WTC11 (cell line): ENCODE results near the gene PDLIM1. TPM values are rescaled to one million over a fixed set of nuclear protein-coding genes. Genes with fewer than 3 reads are reported as not detected.

ENCODE experiments used
- ATAC-seq: fragments of 200-7000 bp; cut with Tn5 transposase; 2 replicates; pipeline ENCODE4 v1.10.0; 2021; ENCODE audit warnings: mild to moderate bottlenecking, moderate library complexity
- CTCF ChIA-PET: fragments of 300-600 bp; sonication (Branson Sonifier 250); formaldehyde crosslinking; loops from one replicate; lab custom pipeline; 2021; ENCODE audit warnings: antibody characterized with exemption; lab: Charles Lee
- POLR2A ChIA-PET: fragments of 350-600 bp; sonication (Branson Sonifier 250); formaldehyde crosslinking; loops from one replicate; lab custom pipeline; 2021; ENCODE audit warnings: antibody characterized with exemption; lab: Charles Lee
- DNase-seq: peaks from one replicate; pipeline ENCODE4 v3.0.0; 2021; ENCODE audit warnings: low spot score
- H3K27ac Mint-ChIP-seq: 2 replicates; pipeline ENCODE4 v1.8.0; 2021; ENCODE audit warnings: mixed read lengths
- H3K27me3 Mint-ChIP-seq: 2 replicates; pipeline ENCODE4 v1.8.0; 2021; ENCODE audit warnings: low read depth, mild to moderate bottlenecking, moderate library complexity, mixed read lengths
- H3K36me3 Mint-ChIP-seq: 2 replicates; pipeline ENCODE4 v1.8.0; 2021; ENCODE audit warnings: mixed read lengths
- H3K4me1 Mint-ChIP-seq: 2 replicates; pipeline ENCODE4 v1.8.0; 2022; ENCODE audit warnings: mixed read lengths
- H3K4me3 Mint-ChIP-seq: 2 replicates; pipeline ENCODE4 v1.8.0; 2021; ENCODE audit warnings: mild to moderate bottlenecking, moderate library complexity, mixed read lengths
- H3K9me3 Mint-ChIP-seq: 2 replicates; pipeline ENCODE4 v1.8.0; 2021; ENCODE audit warnings: mixed read lengths
- ATF1 ChIP-seq: sonication (generic); formaldehyde crosslinking; IDR thresholded peaks from 2 replicates; pipeline ENCODE4 v1.8.1; 2023; ENCODE audit warnings: mild to moderate bottlenecking, moderate library complexity, missing genetic modification reagents
- ATF2 ChIP-seq: sonication (generic); formaldehyde crosslinking; IDR thresholded peaks from 2 replicates; pipeline ENCODE4 v1.8.1; 2022; ENCODE audit warnings: low read depth, missing genetic modification reagents, borderline replicate concordance
- ATF6 ChIP-seq: sonication (generic); formaldehyde crosslinking; IDR thresholded peaks from 2 replicates; pipeline ENCODE4 v1.8.1; 2023; ENCODE audit warnings: mild to moderate bottlenecking, missing genetic modification reagents
- CDX4 ChIP-seq: fragments of 250-450 bp; sonication (Bioruptor Pico); IDR thresholded peaks from 2 replicates; pipeline ENCODE4 v1.9.0; 2021; ENCODE audit warnings: moderate library complexity, mild to moderate bottlenecking, inconsistent platforms, borderline replicate concordance
- CREB1 ChIP-seq: sonication (generic); formaldehyde crosslinking; IDR thresholded peaks from 2 replicates; pipeline ENCODE4 v1.8.0; 2023; ENCODE audit warnings: mild to moderate bottlenecking, missing genetic modification reagents
- E2F5 ChIP-seq: sonication (generic); formaldehyde crosslinking; IDR thresholded peaks from 2 replicates; pipeline ENCODE4 v1.8.1; 2022; ENCODE audit warnings: mild to moderate bottlenecking, moderate library complexity, missing genetic modification reagents
- ETV6 ChIP-seq: sonication (generic); formaldehyde crosslinking; IDR thresholded peaks from 2 replicates; pipeline ENCODE4 v1.8.1; 2022; ENCODE audit warnings: mild to moderate bottlenecking, missing genetic modification reagents
- IRF1 ChIP-seq: sonication (generic); formaldehyde crosslinking; IDR thresholded peaks from 2 replicates; pipeline ENCODE4 v1.8.0; 2023; ENCODE audit warnings: missing genetic modification reagents
- JAZF1 ChIP-seq: fragments of 250-450 bp; sonication (Bioruptor Pico); IDR thresholded peaks from 2 replicates; pipeline ENCODE4 v1.9.0; 2021; ENCODE audit warnings: moderate library complexity, mild to moderate bottlenecking, inconsistent platforms
- NR3C1 ChIP-seq: sonication (generic); formaldehyde crosslinking; conservative IDR thresholded peaks from 2 replicates; pipeline ENCODE4 v1.8.1; 2023; ENCODE audit warnings: low read depth, mild to moderate bottlenecking, missing genetic modification reagents
- OVOL2 ChIP-seq: fragments of 250-450 bp; sonication (Bioruptor Pico); IDR thresholded peaks from 2 replicates; pipeline ENCODE4 v1.9.0; 2021; ENCODE audit warnings: mild to moderate bottlenecking, borderline replicate concordance
- PRDM15 ChIP-seq: sonication (generic); formaldehyde crosslinking; IDR thresholded peaks from 2 replicates; pipeline ENCODE4 v1.8.0; 2022; ENCODE audit warnings: missing genetic modification reagents
- SMAD4 ChIP-seq: sonication (generic); formaldehyde crosslinking; IDR thresholded peaks from 2 replicates; pipeline ENCODE4 v1.8.0; 2022; ENCODE audit warnings: mild to moderate bottlenecking, missing genetic modification reagents
- SOX15 ChIP-seq: fragments of 250-450 bp; sonication (Bioruptor Pico); IDR thresholded peaks from 2 replicates; pipeline ENCODE4 v1.9.0; 2021; ENCODE audit warnings: mild to moderate bottlenecking
- ZBTB21 ChIP-seq: sonication (generic); formaldehyde crosslinking; IDR thresholded peaks from 2 replicates; pipeline ENCODE4 v1.8.1; 2023; ENCODE audit warnings: mild to moderate bottlenecking, missing genetic modification reagents, borderline replicate concordance
- ZBTB43 ChIP-seq: sonication (generic); formaldehyde crosslinking; IDR thresholded peaks from 2 replicates; pipeline ENCODE4 v1.8.1; 2023; ENCODE audit warnings: mild to moderate bottlenecking, missing genetic modification reagents
- ZNF138 ChIP-seq: sonication (generic); formaldehyde crosslinking; conservative IDR thresholded peaks from 2 replicates; pipeline ENCODE4 v1.8.1; 2022; ENCODE audit warnings: mild to moderate bottlenecking, moderate library complexity, missing genetic modification reagents
- ZNF219 ChIP-seq: sonication (generic); formaldehyde crosslinking; IDR thresholded peaks from 2 replicates; pipeline ENCODE4 v1.8.0; 2023; ENCODE audit warnings: missing genetic modification reagents, mild to moderate bottlenecking, borderline replicate concordance
- ZNF263 ChIP-seq: sonication (generic); formaldehyde crosslinking; IDR thresholded peaks from 2 replicates; pipeline ENCODE4 v1.8.1; 2022; ENCODE audit warnings: low read depth, mild to moderate bottlenecking, moderate library complexity, missing genetic modification reagents
- ZNF281 ChIP-seq: sonication (generic); formaldehyde crosslinking; IDR thresholded peaks from 2 replicates; pipeline ENCODE4 v1.8.0; 2023; ENCODE audit warnings: mild to moderate bottlenecking, missing genetic modification reagents
- ZNF671 ChIP-seq: fragments of 250-450 bp; sonication (Bioruptor Pico); IDR thresholded peaks from 2 replicates; pipeline ENCODE4 v1.8.0; 2021; ENCODE audit warnings: mild to moderate bottlenecking
- total RNA-seq: library from RNA; stranded (reverse); gene quantifications from 3 replicates; pipeline ENCODE4 v1.2.3, GENCODE V29; 2021

Gene PDLIM1
- total RNA-seq, 1 experiment from 2014 or later: 223 TPM

- TF ChIP-seq ZNF281: no peak
- no peak for TF ChIP-seq ATF1 (CRISPR knock-in tag)
- TF ChIP-seq ETV6 (CRISPR knock-in tag): no peak
- TF ChIP-seq SOX15: no peak
- TF ChIP-seq NR3C1 (CRISPR knock-in tag): no peak
- TF ChIP-seq OVOL2 (CRISPR knock-in tag): no peak
- TF ChIP-seq ZNF671 (CRISPR knock-in tag): no peak
- TF ChIP-seq ZBTB43 (CRISPR knock-in tag): no peak
- TF ChIP-seq ATF2 (CRISPR knock-in tag): no peak
- TF ChIP-seq SMAD4 (CRISPR knock-in tag): no peak
- Mint-ChIP-seq H3K36me3 (peaks cover 11% of the 10 kb centered on the region), H3K4me1 (peaks cover 21% of the 10 kb centered on the region), H3K27me3 (no peaks in the 10 kb centered on the region), H3K27ac (no peak overlapping the region), H3K4me3 (no peak overlapping the region), H3K9me3 (no peaks in the 10 kb centered on the region)
- CTCF ChIA-PET: interaction anchor here (1.1 kb wide), 1 partner anchor 262 kb away, joined by 3 read pairs; no protein-coding TSS in a partner anchor
- no peak for DNase-seq
- POLR2A ChIA-PET: no interaction called here
- no peak for ATAC-seq
Observed at GRCh38 chr10:95339863-95340262, 49.1 kb upstream of the PDLIM1 start.

- H3K36me3 Mint-ChIP-seq: peaks cover 11% of the 10 kb centered on the region
- no peak for DNase-seq
Observed at GRCh38 chr10:95337423-95338160, 46.8 kb upstream of the PDLIM1 start.

More at GRCh38 chr10:95337423-95338160, 46.8 kb upstream of the PDLIM1 start:
- ChIA-PET CTCF (interaction anchor here (0.8 to 1.6 kb wide), 4 partner anchors 23 to 263 kb away, joined by 3 to 10 read pairs (median 6); no protein-coding TSS in a partner anchor), POLR2A (no interaction called here)
- Mint-ChIP-seq H3K27ac (no peak overlapping the region), H3K27me3 (no peaks in the 10 kb centered on the region), H3K4me3 (no peak overlapping the region), H3K4me1 (peaks cover 20% of the 10 kb centered on the region), H3K9me3 (no peaks in the 10 kb centered on the region)
- no peak for ATAC-seq
- TF ChIP-seq ZNF263 (CRISPR knock-in tag) (no peak), ZBTB21 (CRISPR knock-in tag) (no peak), E2F5 (no peak), ZNF138 (no peak), IRF1 (CRISPR knock-in tag) (no peak), ZNF219 (CRISPR knock-in tag) (no peak), CREB1 (CRISPR knock-in tag) (no peak), ATF6 (CRISPR knock-in tag) (no peak), CDX4 (no peak), JAZF1 (CRISPR knock-in tag) (no peak), PRDM15 (CRISPR knock-in tag) (no peak), ETV6 (CRISPR knock-in tag) (no peak)
